ENCODE measurements around the gene UCHL3. TPM values are rescaled to one million over a fixed set of nuclear protein-coding genes. Genes with fewer than 3 reads are reported as not detected.
A peak's percentile ranks its signal among the peaks of the same experiment; 100 is the strongest.

The UCHL3 gene
- total RNA-seq, 5 donors from 2014 or later (not counting 1 experiment from before 2014, with no cell fraction given): 13.9 to 26.5 (median 16.0) TPM

GRCh38 chr13:75530549-75530961, 19.0 kb upstream of the UCHL3 start:
- H3K27me3 ChIP-seq (replicated peaks in 1 of 2; ENCODE audit: control insufficient read depth in 2 of 2, extremely low read depth in 1 of 2, insufficient read depth in 2 of 2, low read length in 1 of 2): no peaks in the 10 kb centered on the region
- no peaks in the 10 kb centered on the region for H3K9me3 ChIP-seq
- H3K4me3 ChIP-seq (ENCODE audit: control insufficient read depth in 1 of 2, extremely low read depth in 1 of 2, low read length in 1 of 2): no peak overlapping the region
- Mint-ChIP-seq H3K4me1 (peaks cover 49 to 55% (median 52%) of the 10 kb centered on the region in 3 donors), H3K9me3 (no peaks in the 10 kb centered on the region), H3K27ac (peak overlapping the region in 1 of 2 donors; percentile 34), H3K36me3 (peaks cover 30% of the 10 kb centered on the region), H3K4me3 (no peak overlapping the region), H3K27me3 (no peaks in the 10 kb centered on the region)
- peaks cover 0 to 15% of the 10 kb centered on the region in 2 donors for H3K36me3 ChIP-seq (ENCODE audit: control insufficient read depth in 2 of 2, extremely low read depth in 1 of 2, insufficient read depth in 1 of 2, low read length in 1 of 2)
- H3K27ac ChIP-seq (ENCODE audit: low read length): no peak overlapping the region
- H3K4me1 ChIP-seq (ENCODE audit: control insufficient read depth in 1 of 2, extremely low read depth in 1 of 2, insufficient read depth in 2 of 2, low read length in 2 of 2): peaks cover 6 to 9% of the 10 kb centered on the region in 2 experiments
- ATAC-seq (replicated peaks in 1 of 4): peak in 1 of 4 experiments; percentile 58
- ChIA-PET POLR2A (interaction anchor here in 1 of 2 donors (0.6 kb wide), 1 partner anchor 1460 kb away, joined by 3 read pairs; no protein-coding TSS in a partner anchor), CTCF (no interaction called here)
- DNase-seq: no peak

- Histone ChIP-seq H3K27ac (ENCODE audit: low read length) (no peak overlapping the region), H3K9me3 (no peaks in the 10 kb centered on the region), H3K27me3 (replicated peaks in 1 of 2; ENCODE audit: control insufficient read depth in 2 of 2, extremely low read depth in 1 of 2, insufficient read depth in 2 of 2, low read length in 1 of 2) (no peaks in the 10 kb centered on the region), H3K36me3 (ENCODE audit: control insufficient read depth in 2 of 2, extremely low read depth in 1 of 2, insufficient read depth in 1 of 2, low read length in 1 of 2) (peaks cover 0 to 9% of the 10 kb centered on the region in 2 donors), H3K4me3 (ENCODE audit: control insufficient read depth in 1 of 2, extremely low read depth in 1 of 2, low read length in 1 of 2) (no peak overlapping the region), H3K4me1 (ENCODE audit: control insufficient read depth in 1 of 2, extremely low read depth in 1 of 2, insufficient read depth in 2 of 2, low read length in 2 of 2) (peaks cover 17 to 27% of the 10 kb centered on the region in 2 experiments)
- H3K4me3 Mint-ChIP-seq: peak overlapping the region in 1 of 3 donors; percentile 19
- no CpG with 5 or more reads among the region's 1 CpG for WGBS (ENCODE audit: insufficient coverage)
- no peaks in the 10 kb centered on the region for H3K27me3 Mint-ChIP-seq
- DNase-seq (no peak), ATAC-seq (replicated peaks in 1 of 4) (no peak)
- ChIA-PET CTCF (no interaction called here), POLR2A (no interaction called here)
- peaks cover 18% of the 10 kb centered on the region for H3K36me3 Mint-ChIP-seq
- H3K9me3 Mint-ChIP-seq: no peaks in the 10 kb centered on the region
- H3K27ac Mint-ChIP-seq: no peak overlapping the region
- peaks cover 73 to 79% (median 73%) of the 10 kb centered on the region in 3 donors for H3K4me1 Mint-ChIP-seq
These were observed 15.7 kb upstream of the UCHL3 start for GRCh38 chr13:75533861-75534260.

- H3K4me1 ChIP-seq (ENCODE audit: control insufficient read depth in 1 of 2, extremely low read depth in 1 of 2, insufficient read depth in 2 of 2, low read length in 2 of 2): peaks cover 17 to 18% of the 10 kb centered on the region in 2 experiments
- Mint-ChIP-seq H3K9me3 (no peaks in the 10 kb centered on the region), H3K36me3 (peaks cover 10% of the 10 kb centered on the region), H3K27me3 (no peaks in the 10 kb centered on the region), H3K4me1 (peaks cover 43 to 54% (median 47%) of the 10 kb centered on the region in 3 donors), H3K4me3 (peak within 1 kb of the TSS; percentile 96 to 99 (median 97)), H3K27ac (peak within 1 kb of the TSS; percentile 93 to 96)
- DNase-seq: peak; percentile 27 to 79 (median 55)
- WGBS (ENCODE audit: insufficient coverage): 0% methylated on average over 33 of the region's 51 CpGs
- ChIA-PET CTCF (interaction anchor here (0.5 to 2.5 kb wide), 5 partner anchors 11 to 223 kb away, joined by 3 to 11 read pairs (median 3); no protein-coding TSS in a partner anchor), POLR2A (interaction anchor here in 1 of 2 donors (0.6 kb wide), 1 partner anchor 137 kb away, joined by 4 read pairs; no protein-coding TSS in a partner anchor)
- H3K36me3 ChIP-seq (ENCODE audit: control insufficient read depth in 2 of 2, extremely low read depth in 1 of 2, insufficient read depth in 1 of 2, low read length in 1 of 2): peaks cover 0 to 3% of the 10 kb centered on the region in 2 donors
- peak within 1 kb of the TSS; percentile 57 for H3K27ac ChIP-seq (ENCODE audit: low read length)
- H3K9me3 ChIP-seq: no peaks in the 10 kb centered on the region
- H3K27me3 ChIP-seq (replicated peaks in 1 of 2; ENCODE audit: control insufficient read depth in 2 of 2, extremely low read depth in 1 of 2, insufficient read depth in 2 of 2, low read length in 1 of 2): no peaks in the 10 kb centered on the region
- peak; percentile 92 to 93 (median 93) for ATAC-seq (replicated peaks in 1 of 4)
- H3K4me3 ChIP-seq (ENCODE audit: control insufficient read depth in 1 of 2, extremely low read depth in 1 of 2, low read length in 1 of 2): peak within 1 kb of the TSS; percentile 75 to 98
These were observed 11.9 kb upstream of the UCHL3 start, which contains the start of gene COMMD6 for GRCh38 chr13:75537401-75538365. Gene COMMD6, minus strand, starts transcription at chr13:75537841. Its CDS starts 36 bp downstream, at chr13:75537805.

- H3K9me3 ChIP-seq: no peaks in the 10 kb centered on the region
- H3K27ac ChIP-seq (ENCODE audit: low read length): no peak overlapping the region
- peaks cover 7 to 14% of the 10 kb centered on the region in 2 experiments for H3K4me1 ChIP-seq (ENCODE audit: control insufficient read depth in 1 of 2, extremely low read depth in 1 of 2, insufficient read depth in 2 of 2, low read length in 2 of 2)
- Mint-ChIP-seq H3K27ac (no peak overlapping the region), H3K4me1 (peaks cover 19 to 28% (median 20%) of the 10 kb centered on the region in 3 donors), H3K36me3 (no peaks in the 10 kb centered on the region), H3K27me3 (no peaks in the 10 kb centered on the region), H3K9me3 (no peaks in the 10 kb centered on the region), H3K4me3 (no peak overlapping the region)
- POLR2A ChIA-PET: interaction anchor here in 1 of 2 donors (0.5 kb wide), 1 partner anchor 1486 kb away, joined by 6 read pairs; the partner anchor contains the start of gene FBXL3
- ATAC-seq (replicated peaks in 1 of 4) (no peak), DNase-seq (peak in 1 of 35 experiments; percentile 1)
- no peaks in the 10 kb centered on the region for H3K27me3 ChIP-seq (replicated peaks in 1 of 2; ENCODE audit: control insufficient read depth in 2 of 2, extremely low read depth in 1 of 2, insufficient read depth in 2 of 2, low read length in 1 of 2)
- 82% methylated on average over 3 of the region's 4 CpGs for WGBS (ENCODE audit: insufficient coverage)
- CTCF ChIA-PET: interaction anchor here in 1 of 2 donors (0.7 kb wide), 1 partner anchor 78 kb away, joined by 6 read pairs; no protein-coding TSS in a partner anchor
- H3K4me3 ChIP-seq (ENCODE audit: control insufficient read depth in 1 of 2, extremely low read depth in 1 of 2, low read length in 1 of 2): no peak overlapping the region
- no peaks in the 10 kb centered on the region for H3K36me3 ChIP-seq (ENCODE audit: control insufficient read depth in 2 of 2, extremely low read depth in 1 of 2, insufficient read depth in 1 of 2, low read length in 1 of 2)
These were observed 8.3 kb upstream of the UCHL3 start for GRCh38 chr13:75541287-75541686.

GRCh38 chr13:75541961-75542360, 7.6 kb upstream of the UCHL3 start:
- Histone ChIP-seq H3K4me3 (ENCODE audit: control insufficient read depth in 1 of 2, extremely low read depth in 1 of 2, low read length in 1 of 2) (no peak overlapping the region), H3K27ac (ENCODE audit: low read length) (no peak overlapping the region), H3K4me1 (ENCODE audit: control insufficient read depth in 1 of 2, extremely low read depth in 1 of 2, insufficient read depth in 2 of 2, low read length in 2 of 2) (peaks cover 4 to 7% of the 10 kb centered on the region in 2 experiments), H3K9me3 (no peaks in the 10 kb centered on the region), H3K27me3 (replicated peaks in 1 of 2; ENCODE audit: control insufficient read depth in 2 of 2, extremely low read depth in 1 of 2, insufficient read depth in 2 of 2, low read length in 1 of 2) (no peaks in the 10 kb centered on the region), H3K36me3 (ENCODE audit: control insufficient read depth in 2 of 2, extremely low read depth in 1 of 2, insufficient read depth in 1 of 2, low read length in 1 of 2) (no peaks in the 10 kb centered on the region)
- no peaks in the 10 kb centered on the region for H3K27me3 Mint-ChIP-seq
- ChIA-PET POLR2A (interaction anchor here in 1 of 2 donors (0.6 kb wide), 2 partner anchors 8 to 328 kb away, joined by 3 to 13 read pairs; no protein-coding TSS in a partner anchor), CTCF (interaction anchor here (0.6 to 0.7 kb wide), 4 partner anchors 30 to 286 kb away, joined by 3 to 6 read pairs (median 4); no protein-coding TSS in a partner anchor)
- H3K36me3 Mint-ChIP-seq: no peaks in the 10 kb centered on the region
- no peak overlapping the region for H3K27ac Mint-ChIP-seq
- H3K4me3 Mint-ChIP-seq: no peak overlapping the region
- peaks cover 12 to 22% (median 13%) of the 10 kb centered on the region in 3 donors for H3K4me1 Mint-ChIP-seq
- ATAC-seq (replicated peaks in 1 of 4) (no peak), DNase-seq (no peak)
- WGBS (ENCODE audit: insufficient coverage): no CpG with 5 or more reads among the region's 1 CpG
- no peaks in the 10 kb centered on the region for H3K9me3 Mint-ChIP-seq

GRCh38 chr13:75544681-75545330, 4.8 kb upstream of the UCHL3 start:
- H3K4me3 ChIP-seq (ENCODE audit: control insufficient read depth in 1 of 2, extremely low read depth in 1 of 2, low read length in 1 of 2): no peak overlapping the region
- peaks cover 0 to 6% of the 10 kb centered on the region in 2 experiments for H3K4me1 ChIP-seq (ENCODE audit: control insufficient read depth in 1 of 2, extremely low read depth in 1 of 2, insufficient read depth in 2 of 2, low read length in 2 of 2)
- H3K27ac Mint-ChIP-seq: no peak overlapping the region
- H3K27ac ChIP-seq (ENCODE audit: low read length): no peak overlapping the region
- H3K9me3 Mint-ChIP-seq: no peaks in the 10 kb centered on the region
- H3K9me3 ChIP-seq: no peaks in the 10 kb centered on the region
- peaks cover 8% of the 10 kb centered on the region in 3 donors for H3K4me1 Mint-ChIP-seq
- H3K36me3 ChIP-seq (ENCODE audit: control insufficient read depth in 2 of 2, extremely low read depth in 1 of 2, insufficient read depth in 1 of 2, low read length in 1 of 2): no peaks in the 10 kb centered on the region
- CTCF ChIA-PET: interaction anchor here (0.6 kb wide), 4 partner anchors 8 to 338 kb away, joined by 3 to 6 read pairs (median 4); no protein-coding TSS in a partner anchor
- POLR2A ChIA-PET: no interaction called here
- H3K27me3 ChIP-seq (replicated peaks in 1 of 2; ENCODE audit: control insufficient read depth in 2 of 2, extremely low read depth in 1 of 2, insufficient read depth in 2 of 2, low read length in 1 of 2): no peaks in the 10 kb centered on the region
- DNase-seq (no peak), ATAC-seq (replicated peaks in 1 of 4) (no peak)
- H3K36me3 Mint-ChIP-seq: no peaks in the 10 kb centered on the region
- no peaks in the 10 kb centered on the region for H3K27me3 Mint-ChIP-seq
- 100% methylated on average over 1 of the region's 10 CpGs for WGBS (ENCODE audit: insufficient coverage)
- no peak overlapping the region for H3K4me3 Mint-ChIP-seq

Data from T-cell (primary cell).